K562 (cell line): ENCODE results near the gene ADCY6. TPM values are rescaled to one million over a fixed set of nuclear protein-coding genes. Genes with fewer than 3 reads are reported as not detected.

Source experiments
- ATAC-seq: fragments of 200-7000 bp; cut with Tn5 transposase; 3 replicates; pipeline ENCODE4 v1.9.1; 2020; ENCODE audit warnings: moderate library complexity
- BruUV-seq: library from RNA; stranded (reverse); fragments of 400-500 nt; replicated peaks from 2 replicates; lab custom pipeline; 2021; lab: Mats Ljungman, UMichigan
- CTCF ChIA-PET: fragments of 300-600 bp; formaldehyde crosslinking; extraction: SDS; loops from one replicate; lab custom pipeline; 2021; ENCODE audit warnings: low intra/inter-chr PET ratio; lab: Yijun Ruan, JAX
- POLR2A ChIA-PET: fragments of 300-600, 350-650 bp; sonication (Branson Sonifier 250); formaldehyde crosslinking; extraction: SDS; loops from one replicate; lab custom pipeline; 2021; ENCODE audit warnings: antibody characterized with exemption, inconsistent platforms; lab: Yijun Ruan, JAX
- DNase-seq, 4 experiments: peaks; one replicate each; pipeline versions ENCODE4 v3.0.0 to v3.0.0-alpha.2; 2011 to 2018; ENCODE audit warnings: low spot score in 3 of 4, mixed read lengths in 3 of 4; ENCODE audit errors: extremely low read depth in 1 of 4
- FAIRE-seq: peaks from 2 replicates; lab custom pipeline; 2011; peaks lifted over from hg19 to GRCh38; lab: Jason Lieb, UNC
- H2AFZ ChIP-seq: 2 replicates; pipeline ENCODE4 v1.6.0; 2011; ENCODE audit warnings: low read depth, low read length, control low read depth, inconsistent platforms
- H3K27ac ChIP-seq: fragments of 200-600 bp; 3 replicates; pipeline ENCODE4 v1.8.0; 2011; ENCODE audit warnings: low read depth, mild to moderate bottlenecking, control low read depth, inconsistent platforms, low read length, moderate library complexity, mixed read lengths; ENCODE audit errors: extremely low read depth
- H3K27me3 ChIP-seq, 2 experiments: fragments of 300-600 bp in 1 of 2; 2 replicates in 1 of 2; 3 replicates in 1 of 2; pipeline versions ENCODE4 v1.6.0 to v1.8.0; 2011; ENCODE audit warnings: inconsistent platforms in 2 of 2, low read length in 2 of 2, mild to moderate bottlenecking in 1 of 2, mixed read lengths in 1 of 2, moderate library complexity in 1 of 2; ENCODE audit not compliant: control insufficient read depth in 2 of 2, insufficient read depth in 2 of 2
- H3K36me3 ChIP-seq: fragments of 300-600 bp; 3 replicates; pipeline ENCODE4 v1.8.0; 2011; ENCODE audit warnings: mild to moderate bottlenecking, low read length, inconsistent platforms; ENCODE audit not compliant: control insufficient read depth, insufficient read depth
- H3K4me1 ChIP-seq, 2 experiments: fragments of 200-600 bp in 1 of 2; replicated peaks in 1 of 2; 2 replicates in 1 of 2; 3 replicates in 1 of 2; pipeline versions ENCODE4 v1.5.1 to v1.8.0; 2011; ENCODE audit warnings: inconsistent platforms in 2 of 2, low read length in 2 of 2, mild to moderate bottlenecking in 1 of 2, mixed read lengths in 1 of 2, moderate library complexity in 1 of 2; ENCODE audit not compliant: control insufficient read depth in 2 of 2, insufficient read depth in 2 of 2
- H3K4me2 ChIP-seq: 2 replicates; pipeline ENCODE4 v1.6.1; 2011; ENCODE audit warnings: low read length, control low read depth, inconsistent platforms, mixed read lengths; ENCODE audit not compliant: insufficient read depth
- H3K4me3 ChIP-seq: fragments of 200-600 bp; sonication (generic), shearing (Covaris generic); 2 replicates; pipeline ENCODE4 v1.5.1; 2016; ENCODE audit warnings: control low read depth, inconsistent platforms
- H3K79me2 ChIP-seq: fragments of 200-600 bp; 3 replicates; pipeline ENCODE4 v1.8.0; 2011; ENCODE audit warnings: low read length, inconsistent platforms; ENCODE audit not compliant: control insufficient read depth, insufficient read depth
- H3K9ac ChIP-seq, 2 experiments: 2 replicates each; pipeline versions ENCODE4 v1.6.0 to v1.6.1; 2011; ENCODE audit warnings: low read depth in 2 of 2, low read length in 2 of 2, control low read depth in 1 of 2, inconsistent platforms in 1 of 2, mild to moderate bottlenecking in 1 of 2, mixed read lengths in 1 of 2; ENCODE audit not compliant: insufficient read depth in 1 of 2
- H3K9me1 ChIP-seq: one replicate; pipeline ENCODE4 v1.6.0; 2011; ENCODE audit warnings: inconsistent platforms, mild to moderate bottlenecking, low read length, moderate library complexity; ENCODE audit not compliant: control insufficient read depth, insufficient read depth
- H3K9me3 ChIP-seq: replicated peaks from 2 replicates; pipeline ENCODE4 v1.5.1; 2011; ENCODE audit warnings: low read depth, low read length, inconsistent platforms; ENCODE audit not compliant: control insufficient read depth, insufficient read depth
- H4K20me1 ChIP-seq: replicated peaks from 2 replicates; pipeline ENCODE4 v1.6.1; 2011; ENCODE audit warnings: low read length, inconsistent platforms, mixed read lengths; ENCODE audit not compliant: control insufficient read depth, insufficient read depth
- BRCA1 ChIP-seq, 2 experiments: fragments of 450-650 bp in 1 of 2; sonication (generic) in 1 of 2; formaldehyde crosslinking in 1 of 2; IDR thresholded peaks; 2 replicates each; pipeline versions ENCODE4 v1.5.0 to v1.6.1; 2017 to 2020; ENCODE audit warnings: mild to moderate bottlenecking in 1 of 2, missing genetic modification reagents in 1 of 2
- DNMT1 ChIP-seq: fragments of 450-650 bp; IDR thresholded peaks from 2 replicates; pipeline ENCODE4 v1.6.1; 2016; ENCODE audit warnings: antibody characterized with exemption, mild to moderate bottlenecking
- FOXJ3 ChIP-seq: sonication (generic); formaldehyde crosslinking; IDR thresholded peaks from 2 replicates; pipeline ENCODE4 v1.4.0; 2020; ENCODE audit warnings: mild to moderate bottlenecking, missing genetic modification reagents
- FUS ChIP-seq: fragments of 200-400 bp; formaldehyde crosslinking; optimal IDR thresholded peaks from 2 replicates; pipeline ENCODE3; 2017; ENCODE audit warnings: low read depth, low read length
- GABPA ChIP-seq: fragments of 200-800 bp; sonication (Bioruptor generic); conservative IDR thresholded peaks from 2 replicates; pipeline ENCODE4 v1.6.1; 2016; ENCODE audit warnings: low read depth, missing genetic modification characterization, missing compliant biosample characterization
- KDM4B ChIP-seq, 2 experiments: fragments of 450-650 bp in 1 of 2; sonication (generic) in 1 of 2; IDR thresholded peaks; 2 replicates each; pipeline ENCODE4 v1.6.1; 2016 to 2017; ENCODE audit warnings: borderline replicate concordance in 2 of 2, antibody characterized with exemption in 1 of 2, low read depth in 1 of 2, mild to moderate bottlenecking in 1 of 2
- NCOA1 ChIP-seq: fragments of 450-650 bp; IDR thresholded peaks from 2 replicates; pipeline ENCODE4 v1.6.1; 2016; ENCODE audit warnings: low read depth
- OTX1 ChIP-seq: fragments of 450-650 bp; formaldehyde crosslinking; IDR thresholded peaks from 2 replicates; pipeline ENCODE4 v1.4.0; 2022; ENCODE audit warnings: mild to moderate bottlenecking
- PML ChIP-seq: IDR thresholded peaks from 2 replicates; pipeline ENCODE4 v1.6.1; 2012; ENCODE audit warnings: low read length, inconsistent platforms
- ZEB2 ChIP-seq: fragments of 450-650 bp; IDR thresholded peaks from 2 replicates; pipeline ENCODE4 v1.6.1; 2016
- ZFP1 ChIP-seq: fragments of 450-650 bp; formaldehyde crosslinking; IDR thresholded peaks from 2 replicates; pipeline ENCODE4 v1.4.0; 2020; ENCODE audit warnings: mild to moderate bottlenecking, mixed read lengths
- ZNF644 ChIP-seq: fragments of 200-800 bp; sonication (Bioruptor generic); IDR thresholded peaks from 2 replicates; pipeline ENCODE4 v1.6.1; 2016; ENCODE audit warnings: low read depth, missing genetic modification characterization, missing compliant biosample characterization
- ZNF778 ChIP-seq: fragments of 450-650 bp; formaldehyde crosslinking; IDR thresholded peaks from 2 replicates; pipeline ENCODE4 v1.4.0; 2020; ENCODE audit warnings: mild to moderate bottlenecking, moderate library complexity
- WGBS: fragments of 100-300 bp; shearing (Covaris generic); methylation state at CpG from one replicate; pipeline ENCODE4 v1.1.6; 2016; ENCODE audit warnings: low coverage, mixed read lengths; ENCODE audit not compliant: insufficient coverage; ENCODE audit errors: missing lambda C conversion rate; 5-methylcytosine and 5-hydroxymethylcytosine counted together
- in situ Hi-C: fragments of 300-500 bp; cut with MboI; formaldehyde crosslinking; loops from 4 replicates; pipeline ENCODE4 v1.15.0; 2018; ENCODE audit warnings: inconsistent platforms, mixed read lengths
- intact Hi-C: fragments of 100-400 bp; cut with micrococcal nuclease; formaldehyde crosslinking; loops from 2 replicates; pipeline ENCODE4 v1.14.2; 2022
- polyA plus RNA-seq, 8 experiments: library from polyadenylated mRNA; depleted of rRNA in 4 of 8; stranded (reverse) in 5 of 8; unstranded in 3 of 8; fragments of >200 nt; fragmentation: Nextera tagmentation in 2 of 8; fragmentation: Illumina TruSeq in 1 of 8; extraction: Ambion mirVana in 2 of 8; extraction: Trizol in 1 of 8; gene quantifications; 2 replicates each; pipeline versions ENCODE4 v1.2.1 to v1.2.3, GENCODE V29; 2011 to 2014; ENCODE audit warnings: inconsistent platforms in 1 of 8, missing spikeins in 1 of 8
- total RNA-seq, 7 experiments: library from RNA; depleted of rRNA in 6 of 7; stranded (reverse); fragments of >200 nt in 6 of 7; fragmentation: Illumina TruSeq in 2 of 7; extraction: Trizol in 2 of 7; gene quantifications; 2 replicates each; pipeline versions ENCODE4 v1.2.1 to v1.2.3, GENCODE V29; 2011 to 2021; ENCODE audit warnings: low replicate concordance in 1 of 7
- TF ChIP-seq, protein P1 (sequence below): fragments of 450-650 bp; IDR thresholded peaks from 2 replicates; pipeline ENCODE4 v1.6.1; 2018; ENCODE audit warnings: mild to moderate bottlenecking, low read depth; ENCODE audit not compliant: partially characterized antibody
- TF ChIP-seq, protein P2 (sequence below): sonication (generic); formaldehyde crosslinking; IDR thresholded peaks from 2 replicates; pipeline ENCODE4 v1.8.0; 2022; ENCODE audit warnings: missing genetic modification reagents, mild to moderate bottlenecking, borderline replicate concordance

ADCY6 gene
- total and polyA plus RNA-seq, 9 of the 15 experiments (the other 6 are each of a cell fraction or from before 2014, with no cell fraction given), result 0.01 to 1.0 (median 0.53) TPM

DNA sequence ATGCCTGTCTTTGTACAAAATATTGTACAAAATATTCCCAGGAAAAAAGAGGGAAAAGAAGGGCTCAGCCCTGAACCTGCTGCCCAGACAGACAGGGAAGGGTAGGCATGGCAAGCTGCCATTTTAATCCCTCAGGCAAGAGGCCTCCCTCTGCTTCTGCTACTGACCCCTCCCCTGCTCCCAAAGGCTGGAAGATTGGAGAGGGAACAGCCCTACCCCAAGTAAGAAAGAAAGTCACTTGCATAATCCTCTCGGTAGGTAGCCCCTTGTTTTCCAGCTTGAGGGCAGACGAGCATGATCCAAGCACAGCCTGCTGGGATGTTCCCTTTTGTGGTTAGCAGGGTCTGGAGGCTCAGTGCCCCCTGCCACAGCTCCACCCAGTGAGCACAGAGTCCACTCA lies 20.7 kb downstream of the ADCY6 start (continued):
- no peak for TF ChIP-seq GABPA (tag)
- TF ChIP-seq PML, result no peak
- TF ChIP-seq, protein P1, sequence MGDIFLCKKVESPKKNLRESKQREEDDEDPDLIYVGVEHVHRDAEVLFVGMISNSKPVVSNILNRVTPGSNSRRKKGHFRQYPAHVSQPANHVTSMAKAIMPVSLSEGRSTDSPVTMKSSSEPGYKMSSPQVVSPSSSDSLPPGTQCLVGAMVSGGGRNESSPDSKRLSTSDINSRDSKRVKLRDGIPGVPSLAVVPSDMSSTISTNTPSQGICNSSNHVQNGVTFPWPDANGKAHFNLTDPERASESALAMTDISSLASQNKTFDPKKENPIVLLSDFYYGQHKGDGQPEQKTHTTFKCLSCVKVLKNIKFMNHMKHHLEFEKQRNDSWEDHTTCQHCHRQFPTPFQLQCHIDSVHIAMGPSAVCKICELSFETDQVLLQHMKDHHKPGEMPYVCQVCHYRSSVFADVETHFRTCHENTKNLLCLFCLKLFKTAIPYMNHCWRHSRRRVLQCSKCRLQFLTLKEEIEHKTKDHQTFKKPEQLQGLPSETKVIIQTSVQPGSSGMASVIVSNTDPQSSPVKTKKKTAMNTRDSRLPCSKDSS, result no peak
- TF ChIP-seq ZFP1 (CRISPR knock-in tag), result no peak
- no peak for TF ChIP-seq ZEB2
- no peak for TF ChIP-seq FOXJ3
- TF ChIP-seq, protein P2, sequence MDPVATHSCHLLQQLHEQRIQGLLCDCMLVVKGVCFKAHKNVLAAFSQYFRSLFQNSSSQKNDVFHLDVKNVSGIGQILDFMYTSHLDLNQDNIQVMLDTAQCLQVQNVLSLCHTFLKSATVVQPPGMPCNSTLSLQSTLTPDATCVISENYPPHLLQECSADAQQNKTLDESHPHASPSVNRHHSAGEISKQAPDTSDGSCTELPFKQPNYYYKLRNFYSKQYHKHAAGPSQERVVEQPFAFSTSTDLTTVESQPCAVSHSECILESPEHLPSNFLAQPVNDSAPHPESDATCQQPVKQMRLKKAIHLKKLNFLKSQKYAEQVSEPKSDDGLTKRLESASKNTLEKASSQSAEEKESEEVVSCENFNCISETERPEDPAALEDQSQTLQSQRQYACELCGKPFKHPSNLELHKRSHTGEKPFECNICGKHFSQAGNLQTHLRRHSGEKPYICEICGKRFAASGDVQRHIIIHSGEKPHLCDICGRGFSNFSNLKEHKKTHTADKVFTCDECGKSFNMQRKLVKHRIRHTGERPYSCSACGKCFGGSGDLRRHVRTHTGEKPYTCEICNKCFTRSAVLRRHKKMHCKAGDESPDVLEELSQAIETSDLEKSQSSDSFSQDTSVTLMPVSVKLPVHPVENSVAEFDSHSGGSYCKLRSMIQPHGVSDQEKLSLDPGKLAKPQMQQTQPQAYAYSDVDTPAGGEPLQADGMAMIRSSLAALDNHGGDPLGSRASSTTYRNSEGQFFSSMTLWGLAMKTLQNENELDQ (CRISPR knock-in tag), result no peak
- no peak for TF ChIP-seq NCOA1

DNA sequence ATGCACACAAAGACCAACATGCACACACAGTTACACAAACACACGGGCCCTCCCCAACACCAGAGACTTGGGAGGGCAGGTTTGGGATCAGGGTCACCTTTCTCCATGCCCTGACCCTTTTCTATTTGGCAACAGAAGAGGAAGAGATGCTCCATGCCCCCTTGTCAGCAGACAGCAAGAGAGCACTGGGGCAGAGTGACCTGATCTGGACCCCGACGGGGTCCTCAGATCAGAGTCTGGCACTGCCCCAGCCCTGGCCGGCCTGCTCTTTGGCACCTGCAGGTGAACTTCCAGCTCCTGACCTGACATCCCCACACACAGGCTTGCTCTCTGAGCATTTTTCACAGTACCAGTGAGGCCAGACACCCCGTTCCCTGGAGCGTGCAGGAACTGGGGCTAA lies 21.4 kb downstream of the ADCY6 start:
- DNase-seq, result no peak
- no peak for FAIRE-seq
- H3K9ac ChIP-seq, result no peak overlapping the region
- no peaks in the 10 kb centered on the region for H3K9me3 ChIP-seq
- no peaks in the 10 kb centered on the region for H3K36me3 ChIP-seq
- H2AFZ ChIP-seq, result no peak overlapping the region
- in situ Hi-C loops (no loop called here), intact Hi-C loops (no loop called here)
- 5% methylated on average over 6 of the region's 6 CpGs for WGBS
- H3K4me1 ChIP-seq, result no peaks in the 10 kb centered on the region; a peak in 1 of 5 replicates
- H3K9me1 ChIP-seq, result peaks cover 4% of the 10 kb centered on the region
- H3K4me3 ChIP-seq, result no peak overlapping the region
- no peak overlapping the region for H3K4me2 ChIP-seq
- BruUV-seq, result no TSS peak
- no peak overlapping the region for H3K27ac ChIP-seq
- TF ChIP-seq BRCA1 (IDR thresholded peaks at IDR 0.05) (no peak), BRCA1 (CRISPR knock-in tag; IDR thresholded peaks at IDR 0.05) (no peak), KDM4B (IDR thresholded peaks at IDR 0.05; ENCODE audit: borderline replicate concordance in 2 of 2, low read depth in 1 of 2) (no peak), DNMT1 (no peak), OTX1 (CRISPR knock-in tag) (no peak), ZNF778 (CRISPR knock-in tag) (no peak), ZNF644 (tag) (no peak), FUS (no peak)
- no peaks in the 10 kb centered on the region for H4K20me1 ChIP-seq
- ATAC-seq, result no peak
- H3K79me2 ChIP-seq, result no peaks in the 10 kb centered on the region
- POLR2A ChIA-PET, result interaction anchor here (0.5 to 1.0 kb wide), 2 partner anchors 27 to 109 kb away, joined by 3 to 4 read pairs; no protein-coding TSS in a partner anchor
- peaks cover 26 to 69% of the 10 kb centered on the region in 2 experiments for H3K27me3 ChIP-seq
- CTCF ChIA-PET, result no interaction called here
